ENCODE data around the gene TBCE.
"Not testable (repeated sequence)": the region's sequence is repeated elsewhere in the genome, so short reads cannot be mapped to it uniquely, and the experiment has no call there.

Gene TBCE

DNA sequence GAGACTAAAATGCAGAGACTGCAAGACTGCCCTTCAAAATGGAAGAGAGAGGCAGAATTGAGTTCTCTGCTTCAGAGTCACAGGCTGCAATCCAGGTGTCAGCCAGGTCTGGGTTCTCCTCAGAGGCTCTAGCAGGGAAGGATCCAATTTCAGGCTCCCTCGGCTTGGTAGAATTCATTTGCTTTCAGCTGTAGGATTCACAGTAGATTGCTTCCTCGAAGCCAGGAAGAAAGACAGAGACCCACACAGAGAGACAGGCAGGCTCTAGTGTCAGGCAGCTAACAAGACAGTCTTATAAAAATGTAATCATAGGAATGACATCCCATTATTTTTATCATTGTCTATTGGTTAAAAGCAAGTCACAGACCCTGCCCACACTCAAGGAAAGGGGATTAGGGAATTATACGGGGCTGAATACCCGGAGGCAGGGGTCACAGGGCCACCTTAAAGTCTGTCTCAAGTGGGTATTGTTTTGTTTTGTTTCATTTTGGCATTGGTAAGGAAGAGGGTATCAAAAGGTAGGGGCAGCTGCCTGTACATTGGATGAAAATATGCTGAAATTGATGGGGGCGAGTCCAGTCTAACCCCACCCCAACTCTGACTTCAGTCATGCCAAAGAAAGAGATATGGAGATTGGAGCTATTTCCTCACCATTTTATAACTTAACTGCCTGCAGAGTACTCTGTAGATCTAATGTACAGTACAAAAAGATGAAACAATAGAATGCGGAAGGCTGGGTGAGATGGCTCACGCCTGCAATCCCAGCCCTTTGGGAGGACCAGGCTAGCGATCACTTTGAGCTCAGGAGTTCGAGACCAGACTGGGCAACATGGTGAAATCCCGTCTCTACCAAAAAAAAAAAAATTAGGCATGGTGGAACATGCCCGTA lies 9.5 kb upstream of the TBCE start:
- DNase-seq = no peak

DNA sequence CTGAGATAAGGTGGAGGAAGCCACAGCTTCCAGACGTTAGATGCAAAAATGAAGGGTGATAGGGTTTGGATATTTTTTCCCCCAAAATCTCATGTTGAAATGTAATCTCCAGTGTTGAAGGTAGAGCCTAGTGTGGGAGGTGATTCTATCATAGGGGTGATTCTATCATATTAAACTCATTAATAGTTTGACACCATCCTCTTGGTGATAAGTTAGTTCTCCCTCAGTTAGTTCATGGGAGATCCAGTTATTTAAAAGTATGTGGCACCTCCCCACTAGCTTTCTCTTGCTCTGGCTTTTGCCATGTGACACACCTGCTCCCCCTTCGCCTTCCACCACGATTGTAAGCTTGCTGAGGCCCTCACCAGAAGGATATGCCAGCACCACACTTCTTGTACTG lies 8.3 kb upstream of the TBCE start:
- DNase-seq = no peak

DNA sequence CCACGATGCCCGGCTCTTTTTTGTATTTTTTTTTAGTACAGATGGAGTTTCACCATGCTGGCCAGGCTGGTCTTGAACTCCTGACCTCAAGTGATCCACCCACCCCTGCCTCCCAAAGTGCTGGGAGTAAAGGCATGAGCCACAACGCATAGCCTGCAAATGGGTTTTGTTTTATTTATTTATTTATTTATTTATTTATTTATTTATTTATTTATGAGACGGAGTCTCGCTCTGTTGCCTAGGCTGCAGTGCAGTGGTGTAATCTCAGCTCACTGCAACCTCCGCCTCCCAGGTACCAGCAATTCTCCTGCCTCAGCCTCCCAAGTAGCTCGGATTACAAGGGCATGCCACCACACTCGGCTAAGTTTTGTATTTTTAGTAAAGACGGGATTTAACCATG lies 3.0 kb upstream of the TBCE start:
- not testable (repeated sequence) for DNase-seq

DNA sequence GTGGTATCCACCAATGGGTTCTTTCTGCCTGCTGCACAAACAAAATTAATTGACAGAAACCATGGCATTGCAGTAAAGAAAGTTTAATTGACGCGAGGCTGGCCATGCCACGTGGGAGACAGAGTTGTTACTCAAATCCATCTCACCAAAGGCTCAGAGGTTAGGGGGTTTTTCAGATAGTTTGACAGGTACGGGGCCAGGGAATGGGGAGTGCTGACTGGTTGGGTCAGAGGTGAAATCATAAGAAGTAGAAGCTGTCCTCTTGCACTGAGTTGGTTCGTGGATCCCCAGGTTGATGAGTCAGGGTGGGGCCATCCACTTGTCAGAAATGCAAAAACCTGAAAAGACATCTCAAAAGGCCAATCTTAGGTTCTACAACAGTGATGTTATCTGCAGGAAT lies 941 bp upstream of the TBCE start:
- DNase-seq = no peak

DNA sequence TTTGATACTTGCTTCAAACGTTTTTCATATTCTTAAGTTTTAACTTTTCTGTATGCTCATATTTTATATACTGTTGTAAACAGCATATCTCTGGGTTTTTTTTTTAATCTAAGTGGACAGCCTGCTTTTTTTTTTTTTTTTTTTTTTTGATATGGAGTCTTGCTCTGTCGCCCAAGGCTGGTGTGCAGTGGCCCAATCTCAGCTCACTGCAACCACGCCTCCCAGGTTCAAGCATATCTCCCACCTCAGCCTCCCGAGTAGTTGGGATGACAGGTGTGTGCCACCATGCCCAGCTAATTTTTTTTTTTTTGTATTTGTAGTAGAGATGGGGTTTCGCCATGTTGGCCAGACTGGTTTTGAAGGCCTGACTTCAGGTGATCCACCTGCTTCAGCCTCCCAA lies 1.2 kb downstream of the TBCE start:
- DNase-seq = no peak

DNA sequence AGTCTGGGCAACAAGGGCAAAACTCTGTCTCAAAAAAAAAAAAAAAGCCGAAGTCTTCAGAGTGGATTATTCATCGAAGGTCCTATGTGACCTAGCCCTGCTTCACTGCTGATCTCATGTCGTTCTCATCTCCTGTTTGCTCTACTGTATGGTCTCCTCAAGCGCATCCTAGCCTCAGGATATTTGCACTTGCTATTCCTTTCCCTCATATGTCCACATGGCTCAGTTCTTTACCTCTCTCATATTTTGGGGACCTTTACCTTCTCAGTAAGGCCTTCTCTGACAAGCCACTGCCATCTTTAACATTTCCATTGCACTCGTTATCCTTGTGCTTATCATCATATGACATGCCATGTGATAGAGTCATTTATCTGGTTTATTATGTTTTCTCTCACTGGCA lies 2.6 kb downstream of the TBCE start:
- DNase-seq = no peak

DNA sequence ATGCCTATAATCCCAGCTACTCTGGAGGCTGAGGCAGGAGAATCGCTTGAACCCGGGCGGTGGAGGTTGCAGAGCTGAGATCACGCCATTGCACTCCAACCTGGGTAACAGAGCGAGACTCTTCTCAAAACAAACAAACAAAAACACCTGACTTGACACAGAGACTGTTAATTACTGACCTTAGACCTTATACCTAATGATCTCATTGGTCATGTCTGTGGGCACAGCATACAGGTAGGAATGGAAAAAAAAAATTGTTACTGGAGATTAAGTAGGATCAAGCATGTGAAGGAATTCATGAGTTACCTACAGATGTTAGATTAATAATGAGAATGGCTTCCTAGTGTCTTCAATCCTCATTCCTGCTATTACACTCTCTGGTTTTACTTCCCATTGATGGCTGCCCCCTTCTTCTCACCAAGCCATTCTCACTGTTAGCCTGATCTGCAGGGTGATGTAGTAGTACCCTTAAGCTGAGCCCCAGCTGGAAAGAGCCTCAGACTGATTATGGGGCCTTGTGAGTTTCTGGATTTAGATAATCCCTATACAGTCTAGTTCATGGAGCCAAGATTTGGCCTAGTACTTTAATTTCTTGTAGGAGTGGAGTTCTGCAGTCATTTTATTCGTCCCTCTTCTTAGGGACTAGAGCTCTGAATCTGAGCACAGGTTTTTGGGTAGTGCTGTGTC lies 8.8 kb downstream of the TBCE start:
- DNase-seq = no peak

- DNase-seq = not testable (repeated sequence)
Measured at GRCh38 chr1:235378134-235378735, 11.0 kb downstream of the TBCE start.

DNA sequence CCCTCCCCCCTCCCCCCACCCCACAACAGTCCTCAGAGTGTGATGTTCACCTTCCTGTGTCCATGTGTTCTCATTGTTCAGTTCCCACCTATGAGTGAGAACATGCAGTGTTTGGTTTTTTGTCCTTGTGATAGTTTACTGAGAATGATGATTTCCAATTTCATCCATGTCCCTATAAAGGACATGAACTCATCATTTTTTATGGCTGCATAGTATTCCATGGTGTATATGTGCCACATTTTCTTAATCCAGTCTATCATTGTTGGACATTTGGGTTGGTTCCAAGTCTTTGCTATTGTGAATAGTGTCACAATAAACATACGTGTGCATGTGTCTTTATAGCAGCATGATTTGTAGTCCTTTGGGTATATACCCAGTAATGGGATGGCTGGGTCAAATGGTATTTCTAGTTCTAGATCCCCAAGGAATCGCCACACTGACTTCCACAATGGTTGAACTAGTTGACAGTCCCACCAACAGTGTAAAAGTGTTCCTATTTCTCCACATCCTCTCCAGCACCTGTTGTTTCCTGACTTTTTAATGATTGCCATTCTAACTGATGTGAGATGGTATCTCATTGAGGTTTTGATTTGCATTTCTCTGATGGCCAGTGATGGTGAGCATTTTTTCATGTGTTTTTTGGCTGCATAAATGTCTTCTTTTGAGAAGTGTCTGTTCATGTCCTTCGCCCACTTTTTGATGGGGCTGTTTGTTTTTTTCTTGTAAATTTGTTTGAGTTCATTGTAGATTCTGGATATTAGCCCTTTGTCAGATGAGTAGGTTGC lies 14.9 kb downstream of the TBCE start:
- not testable (repeated sequence) for DNase-seq

DNA sequence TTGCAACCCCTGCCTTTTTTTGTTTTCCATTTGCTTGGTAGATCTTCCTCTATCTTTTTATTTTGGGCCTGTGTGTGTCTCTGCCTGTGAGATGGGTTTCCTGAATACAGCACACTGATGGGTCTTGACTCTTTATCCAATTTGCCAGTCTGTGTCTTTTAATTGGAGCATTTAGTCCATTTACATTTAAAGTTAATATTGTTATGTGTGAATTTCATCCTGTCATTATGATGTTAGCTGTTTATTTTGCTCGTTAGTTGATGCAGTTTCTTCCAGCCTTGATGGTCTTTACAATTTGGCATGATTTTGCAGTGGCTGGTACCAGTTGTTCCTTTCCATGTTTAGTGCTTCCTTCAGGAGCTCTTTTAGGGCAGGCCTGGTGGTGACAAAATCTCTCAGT lies 18.4 kb downstream of the TBCE start:
- DNase-seq = not testable (repeated sequence)

- no peak for DNase-seq
Measured at GRCh38 chr1:235391874-235392273, 24.6 kb downstream of the TBCE start.

GRCh38 chr1:235397733-235398132 lies 30.5 kb downstream of the TBCE start:
- DNase-seq = no peak

- DNase-seq = no peak
Measured at GRCh38 chr1:235399661-235400060, 32.4 kb downstream of the TBCE start.

DNA sequence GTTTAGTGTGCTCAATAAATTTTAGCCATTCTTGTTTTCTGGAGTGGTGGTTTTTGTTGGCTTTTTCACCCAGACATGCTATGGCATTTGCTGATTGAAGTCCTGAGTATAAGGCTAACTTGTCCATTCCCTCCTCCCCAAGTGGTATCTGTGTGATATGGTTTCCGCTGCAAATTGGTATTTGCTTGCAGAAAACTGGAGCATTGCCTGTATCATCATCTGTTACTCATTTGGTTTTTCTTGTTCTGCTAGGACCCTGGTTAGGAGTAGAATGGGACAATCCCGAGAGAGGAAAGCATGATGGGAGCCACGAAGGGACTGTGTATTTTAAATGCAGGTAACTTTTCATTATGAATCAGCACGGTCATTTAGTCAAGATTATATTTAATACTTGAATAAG lies 34.0 kb downstream of the TBCE start:
- DNase-seq = no peak

- DNase-seq = no peak
Measured at GRCh38 chr1:235402457-235403200, 35.4 kb downstream of the TBCE start.

DNA sequence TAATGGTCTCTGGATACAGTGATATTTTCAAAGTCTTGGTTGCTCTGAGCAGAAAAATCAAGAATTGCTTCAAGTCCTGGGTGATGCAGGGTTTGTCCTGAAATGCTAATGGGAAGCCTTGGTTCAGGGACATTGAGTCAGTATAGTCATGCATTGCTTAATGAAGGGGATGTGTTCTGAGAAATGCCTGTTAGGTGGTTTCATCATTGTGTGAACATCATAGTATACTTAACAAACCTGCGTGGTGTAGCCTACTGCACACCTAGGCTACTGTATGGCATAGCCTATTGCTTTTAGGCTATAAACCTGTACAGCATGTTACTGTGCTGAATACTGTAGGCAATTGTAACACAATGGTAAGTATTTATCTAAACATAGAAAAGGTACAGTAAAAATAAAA lies 36.4 kb downstream of the TBCE start:
- no peak for DNase-seq

- no peak for DNase-seq
Measured at GRCh38 chr1:235404190-235404589, 37.0 kb downstream of the TBCE start.

DNA sequence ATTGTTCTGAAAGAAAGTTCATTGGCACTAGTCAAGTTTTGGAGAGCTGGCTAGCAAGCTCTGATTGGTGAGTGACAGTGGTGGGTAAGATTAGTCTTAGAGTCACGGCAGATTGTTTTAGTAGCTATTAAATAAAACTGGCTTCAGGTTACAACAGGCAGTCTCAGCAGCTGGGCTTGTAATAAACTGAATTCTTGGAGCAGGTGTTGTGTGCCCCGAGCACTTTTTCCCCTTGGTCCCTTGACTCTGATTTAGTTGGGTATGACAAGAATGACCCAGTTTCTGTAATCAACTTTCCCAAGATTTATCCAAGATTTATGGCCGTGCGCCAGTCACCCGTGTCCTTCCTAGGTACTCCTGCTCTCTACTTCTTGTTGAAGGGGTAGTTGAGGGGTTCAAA lies 40.2 kb downstream of the TBCE start:
- DNase-seq = no peak

DNA sequence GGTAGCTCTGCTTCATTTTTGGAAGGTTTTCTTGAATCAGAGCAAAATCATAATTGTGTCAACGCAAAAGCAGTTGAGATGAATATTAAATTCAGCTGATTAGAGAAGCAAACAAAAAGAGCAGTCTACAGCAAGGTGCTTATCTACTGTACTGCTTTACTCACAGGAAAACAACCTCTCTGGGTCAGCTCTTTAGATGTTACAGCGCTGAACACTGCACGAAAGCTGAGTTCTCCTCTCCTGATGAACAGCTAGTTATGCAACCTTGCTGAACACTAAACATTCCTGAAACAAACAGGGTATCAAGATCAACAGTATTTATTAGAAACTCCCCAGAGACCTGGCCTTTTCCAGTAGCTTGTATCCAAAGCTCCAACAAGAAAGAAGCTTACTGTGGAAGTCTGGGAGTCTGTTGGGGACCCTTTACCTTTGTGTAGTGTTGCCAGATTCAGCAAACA lies 41.3 kb downstream of the TBCE start:
- no peak for DNase-seq

DNA sequence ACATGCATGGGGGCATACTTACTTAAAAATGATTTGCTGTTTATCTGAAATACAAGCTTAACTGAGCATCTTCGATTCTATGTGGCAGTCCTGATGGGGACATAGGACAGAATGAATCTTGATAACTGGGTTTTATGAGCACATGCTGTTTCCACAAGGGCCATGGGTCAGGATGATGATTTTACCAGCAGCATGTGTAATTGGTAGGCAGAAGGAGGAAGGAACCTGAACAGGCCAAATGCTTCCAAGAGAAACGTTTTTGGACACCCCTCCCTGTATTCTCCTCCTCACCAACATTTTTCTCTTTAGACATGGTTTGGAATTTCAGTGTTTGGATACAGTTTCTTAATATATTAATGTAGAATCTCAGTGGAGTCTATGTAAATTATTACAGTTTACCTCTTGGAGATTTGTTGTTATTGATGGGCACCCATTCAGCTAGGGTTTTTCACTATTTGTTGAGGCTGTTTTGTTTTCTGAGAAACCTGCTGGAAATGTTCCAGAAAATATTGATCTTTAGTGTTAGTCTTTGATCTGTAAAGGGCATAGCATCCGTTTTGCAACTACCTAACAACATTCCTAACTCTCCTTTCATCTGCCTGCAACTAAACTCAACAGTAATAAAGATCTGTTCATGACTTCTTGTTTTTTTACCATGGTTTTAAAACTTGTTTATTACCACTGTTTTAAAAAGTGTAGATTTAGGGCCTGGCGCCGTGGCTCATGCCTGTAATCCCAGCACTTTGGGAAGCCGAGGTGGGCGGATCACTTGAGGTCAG lies 42.0 kb downstream of the TBCE start:
- DNase-seq = no peak

DNA sequence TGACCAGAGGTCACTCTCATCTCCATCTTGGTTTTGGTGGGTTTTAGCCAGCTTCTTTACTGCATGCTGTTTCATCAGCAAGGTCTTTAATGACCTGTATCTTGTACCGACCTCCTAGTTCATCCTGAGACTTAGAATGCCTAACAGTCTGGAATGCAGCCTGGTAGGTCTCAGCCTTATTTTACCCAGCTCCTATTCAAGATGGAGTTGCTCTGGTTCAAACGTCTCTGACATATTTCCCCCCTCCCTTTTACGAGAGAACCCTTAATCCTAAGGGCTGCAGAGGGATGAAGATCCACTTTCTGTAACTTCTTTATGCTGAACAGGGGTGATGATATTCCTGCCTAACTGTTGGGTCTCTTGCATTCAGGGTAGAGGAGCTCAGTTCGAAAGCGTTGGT lies 43.2 kb downstream of the TBCE start:
- no peak for DNase-seq

All from GOT3 (cell line).